Neural progenitor cell (in vitro differentiated cells): Measurements from ENCODE around the gene TMEM131L.

ENCODE experiments used
- EZH2 ChIP-seq: fragments of 200-600 bp; sonication (generic); IDR thresholded peaks from 2 replicates; pipeline ENCODE4 v1.6.1; 2017; ENCODE audit warnings: antibody characterized with exemption, mild to moderate bottlenecking, moderate library complexity
- EZH2phosphoT487 ChIP-seq: fragments of 200-600 bp; sonication (generic); IDR thresholded peaks from 2 replicates; pipeline ENCODE4 v1.6.1; 2017; ENCODE audit warnings: antibody characterized with exemption
- TF ChIP-seq, protein P1 (sequence below): fragments of 200-600 bp; sonication (generic); IDR thresholded peaks from 2 replicates; pipeline ENCODE4 v1.5.1; 2017; ENCODE audit warnings: antibody characterized with exemption, mild to moderate bottlenecking

DNA sequence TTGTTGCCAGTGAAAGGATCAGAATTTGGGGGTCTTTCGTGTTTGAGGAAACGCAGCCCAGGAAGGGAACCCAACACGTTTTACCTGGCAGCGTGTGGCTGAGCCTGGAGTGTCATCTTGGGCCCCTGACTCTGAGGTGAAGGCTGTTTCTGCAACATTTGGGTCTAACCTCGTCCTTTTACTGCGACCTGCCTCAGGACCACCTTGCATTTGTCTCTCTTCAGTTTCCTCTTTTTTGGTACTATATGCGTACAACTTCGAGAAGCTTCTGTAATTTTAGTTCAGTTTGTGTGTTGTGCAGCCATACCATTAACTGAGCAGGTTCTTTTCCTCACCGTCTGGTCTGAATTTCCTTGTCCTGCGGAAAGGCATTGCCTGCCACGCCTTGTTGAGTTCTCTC is 61.5 kb downstream of the TMEM131L start:
- TF ChIP-seq EZH2: no peak
- TF ChIP-seq, protein P1, sequence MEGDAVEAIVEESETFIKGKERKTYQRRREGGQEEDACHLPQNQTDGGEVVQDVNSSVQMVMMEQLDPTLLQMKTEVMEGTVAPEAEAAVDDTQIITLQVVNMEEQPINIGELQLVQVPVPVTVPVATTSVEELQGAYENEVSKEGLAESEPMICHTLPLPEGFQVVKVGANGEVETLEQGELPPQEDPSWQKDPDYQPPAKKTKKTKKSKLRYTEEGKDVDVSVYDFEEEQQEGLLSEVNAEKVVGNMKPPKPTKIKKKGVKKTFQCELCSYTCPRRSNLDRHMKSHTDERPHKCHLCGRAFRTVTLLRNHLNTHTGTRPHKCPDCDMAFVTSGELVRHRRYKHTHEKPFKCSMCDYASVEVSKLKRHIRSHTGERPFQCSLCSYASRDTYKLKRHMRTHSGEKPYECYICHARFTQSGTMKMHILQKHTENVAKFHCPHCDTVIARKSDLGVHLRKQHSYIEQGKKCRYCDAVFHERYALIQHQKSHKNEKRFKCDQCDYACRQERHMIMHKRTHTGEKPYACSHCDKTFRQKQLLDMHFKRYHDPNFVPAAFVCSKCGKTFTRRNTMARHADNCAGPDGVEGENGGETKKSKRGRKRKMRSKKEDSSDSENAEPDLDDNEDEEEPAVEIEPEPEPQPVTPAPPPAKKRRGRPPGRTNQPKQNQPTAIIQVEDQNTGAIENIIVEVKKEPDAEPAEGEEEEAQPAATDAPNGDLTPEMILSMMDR: no peak
- TF ChIP-seq EZH2phosphoT487: no peak
